ENCODE data around the gene CYREN.
"Not testable (repeated sequence)": the region's sequence is repeated elsewhere in the genome, so short reads cannot be mapped to it uniquely, and the experiment has no call there.

Gene CYREN

DNA sequence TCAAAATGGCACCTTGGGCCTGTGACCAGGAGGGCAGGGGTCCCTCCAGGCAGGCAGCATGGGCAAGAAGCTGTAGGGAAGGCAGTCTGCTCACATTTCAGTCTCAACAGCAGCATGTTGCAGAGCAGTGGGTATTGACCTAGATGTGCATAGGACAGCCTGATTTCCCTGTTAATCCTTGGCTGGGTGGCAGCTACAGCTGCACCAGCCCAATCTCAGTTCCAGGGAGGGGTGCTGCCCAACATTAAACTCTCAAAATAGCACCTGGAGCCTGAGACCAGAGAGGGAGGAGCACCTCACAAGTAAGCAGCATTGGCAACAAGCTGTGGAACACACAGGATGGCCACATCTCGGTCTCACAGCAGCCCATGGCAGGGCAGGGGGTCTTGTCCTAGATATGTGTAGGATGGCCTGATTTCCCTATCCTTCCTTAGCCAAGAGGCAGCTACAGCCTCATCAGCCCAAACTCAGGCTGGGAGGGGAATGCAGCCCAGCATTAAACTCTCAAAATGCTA, 12.3 kb downstream of the CYREN start:
- no peak for DNase-seq

DNA sequence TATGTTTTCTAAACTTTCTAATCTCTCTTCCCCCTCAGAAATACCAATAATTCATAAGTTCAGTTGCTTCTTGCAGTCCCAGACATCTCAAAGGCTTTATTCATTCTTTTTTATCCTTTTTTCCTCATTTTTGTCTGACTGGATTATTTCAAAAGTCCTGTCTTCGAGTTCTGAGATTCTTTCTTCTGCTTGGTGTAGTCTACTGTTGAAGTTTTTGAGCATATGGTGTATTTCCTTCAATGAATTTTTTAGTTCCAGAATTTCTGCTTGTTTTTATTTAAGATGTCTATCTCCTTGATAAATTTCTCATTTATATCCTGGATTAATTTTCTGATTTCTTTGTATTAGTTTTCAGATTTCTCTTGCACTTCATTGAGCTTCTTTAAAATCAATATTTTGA, 14.2 kb downstream of the CYREN start:
- no peak for DNase-seq

DNA sequence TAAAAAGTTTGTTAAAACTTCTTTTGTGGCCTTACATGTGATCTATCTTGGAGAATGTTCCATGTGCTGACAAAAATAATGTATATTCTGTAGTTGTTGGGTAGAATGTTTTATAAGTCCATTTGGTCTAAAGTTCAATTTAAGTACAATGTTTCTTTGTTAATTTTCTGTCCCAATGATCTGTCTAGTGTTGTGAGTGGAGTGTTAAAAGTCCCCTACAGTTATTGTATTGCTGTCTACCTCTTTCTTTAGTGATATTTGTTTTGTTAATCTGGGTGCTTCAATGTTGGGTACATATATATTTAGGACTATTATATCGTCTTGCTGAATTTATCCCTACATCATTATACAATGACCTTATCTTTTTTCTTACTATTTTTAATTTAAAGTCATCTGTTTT, 15.8 kb downstream of the CYREN start:
- DNase-seq, result no peak

DNA sequence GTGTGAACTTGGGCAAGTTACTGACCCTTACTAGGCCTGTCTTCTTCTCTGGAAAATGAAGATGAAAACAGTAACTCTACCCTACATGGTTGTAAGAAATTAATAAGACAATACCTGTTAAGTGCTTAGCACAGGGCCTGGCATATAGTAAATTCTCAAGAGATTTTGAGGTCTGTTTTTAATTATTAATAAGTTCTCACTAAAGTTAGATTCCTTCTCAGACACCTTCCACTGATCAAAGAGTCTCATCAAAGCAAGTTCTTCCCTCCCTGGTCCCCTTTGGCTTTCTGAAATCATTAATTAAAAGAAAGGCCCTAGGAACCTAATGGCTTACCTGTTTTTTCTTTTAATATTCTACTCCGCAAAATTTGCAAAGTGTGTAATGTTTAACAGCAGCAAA, 18.1 kb downstream of the CYREN start:
- DNase-seq, result no peak

DNA sequence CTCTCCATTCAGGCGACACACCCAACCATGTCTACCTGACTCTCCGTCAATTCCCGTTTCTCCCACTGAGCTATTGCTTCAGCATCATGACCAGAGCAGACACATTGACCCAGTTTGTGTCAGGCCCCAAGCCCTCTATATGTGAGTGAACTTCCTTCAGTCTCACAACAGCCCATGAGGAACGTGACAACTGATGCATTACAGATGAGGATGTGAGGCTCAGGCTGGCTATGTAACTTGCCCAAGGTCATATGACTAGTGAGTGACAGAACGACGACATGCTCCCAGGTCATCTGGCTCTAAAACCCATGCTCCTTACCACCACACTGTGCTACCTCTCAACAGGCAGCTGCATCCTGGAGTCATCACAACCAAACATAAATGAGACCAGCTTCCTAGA, 19.0 kb downstream of the CYREN start:
- no peak for DNase-seq

DNA sequence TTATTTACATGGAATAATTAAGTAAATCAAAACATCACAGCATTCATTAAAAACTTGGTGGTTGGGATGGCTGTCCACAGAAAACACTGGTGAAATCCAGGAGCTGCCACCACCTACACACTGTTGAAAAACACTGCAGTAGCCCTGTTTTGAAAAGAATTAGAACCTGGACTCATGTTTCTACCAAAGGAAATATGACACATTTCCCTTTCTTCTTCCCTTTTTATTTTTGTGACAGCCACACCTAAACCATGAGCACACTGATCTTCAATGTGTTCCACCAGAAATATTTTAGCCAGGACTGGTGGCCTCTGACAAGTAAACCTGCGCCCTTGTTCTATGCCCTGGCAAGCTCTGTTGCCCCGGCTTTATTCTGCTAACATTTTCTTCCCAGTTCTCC, 19.4 kb downstream of the CYREN start:
- no peak for DNase-seq

DNA sequence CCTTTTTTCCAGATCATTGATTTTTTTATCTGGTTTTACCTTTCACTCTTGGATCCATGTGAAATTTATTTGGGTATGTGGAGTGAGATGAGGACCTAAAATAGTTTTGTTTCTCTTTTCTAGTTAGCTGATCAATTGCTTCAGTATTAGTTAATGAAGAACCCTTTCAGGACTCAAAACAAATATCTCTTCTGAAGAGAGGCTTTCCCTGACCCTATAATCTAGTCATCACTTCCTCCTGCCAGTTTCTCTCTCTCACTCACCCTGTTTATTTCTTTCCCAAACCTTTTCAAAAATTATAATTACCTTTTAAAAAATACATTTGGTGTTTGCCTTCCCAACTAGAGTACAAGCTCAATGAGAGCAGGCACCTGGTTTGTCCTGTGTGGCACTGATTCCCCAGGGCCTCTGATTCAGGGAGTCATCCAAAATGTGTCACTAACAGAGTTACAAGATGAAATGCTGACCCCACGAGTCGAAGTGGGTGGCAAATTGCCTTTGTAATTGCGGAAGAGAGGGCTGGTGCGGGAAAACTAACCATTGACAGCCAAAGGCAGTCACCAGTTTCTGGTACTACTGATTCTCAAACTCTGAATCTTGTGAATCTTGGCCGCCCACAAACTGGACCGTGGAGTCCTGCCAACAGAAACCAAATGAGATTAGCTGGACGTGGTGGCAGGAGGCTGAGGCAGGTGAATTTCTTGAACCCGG, 20.3 kb downstream of the CYREN start:
- DNase-seq, result no peak

DNA sequence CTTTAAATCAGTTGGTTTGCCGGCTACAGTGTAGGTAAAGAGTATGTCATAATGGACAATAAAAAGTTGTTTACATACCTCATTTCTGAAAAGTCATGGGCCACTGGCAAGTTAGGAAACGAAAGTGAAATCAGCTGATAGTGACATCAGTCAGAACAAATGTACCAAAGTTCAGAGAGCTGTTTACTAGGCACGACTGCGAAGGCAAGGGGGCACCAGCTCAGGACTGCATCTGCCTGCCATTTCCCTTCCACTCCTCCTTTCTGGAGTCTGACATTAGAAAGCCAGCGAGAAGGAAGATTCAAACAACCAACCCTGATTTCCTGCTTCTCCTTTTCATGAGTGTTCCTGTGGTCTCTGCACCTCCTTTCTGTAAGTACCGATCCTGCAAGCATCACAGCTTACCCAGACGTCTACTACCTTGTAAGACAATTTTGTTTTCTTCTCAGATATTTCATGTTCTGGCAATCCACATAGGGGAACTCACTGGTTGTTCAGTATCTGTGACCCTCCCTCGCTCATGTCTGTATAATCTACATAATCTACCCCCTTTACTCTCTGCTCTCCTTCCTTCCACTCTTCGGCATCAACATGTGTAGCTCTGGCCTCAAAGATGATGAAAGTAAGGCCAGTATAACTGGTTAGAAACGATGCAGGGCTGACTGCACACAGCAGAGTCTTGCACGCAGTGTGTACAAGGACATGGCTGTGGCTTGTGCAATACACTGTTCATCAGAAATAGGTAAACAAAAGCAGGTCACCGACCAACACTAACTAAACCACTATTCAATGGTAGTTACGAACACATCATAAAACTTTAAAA, 22.4 kb downstream of the CYREN start, which contains the start of gene TMEM140:
TSS of gene TMEM140 (plus strand) at position 174 of the 823 bp plus-strand sequence. CDS start 16,370 bp downstream, outside the sequence.
- no peak for DNase-seq

DNA sequence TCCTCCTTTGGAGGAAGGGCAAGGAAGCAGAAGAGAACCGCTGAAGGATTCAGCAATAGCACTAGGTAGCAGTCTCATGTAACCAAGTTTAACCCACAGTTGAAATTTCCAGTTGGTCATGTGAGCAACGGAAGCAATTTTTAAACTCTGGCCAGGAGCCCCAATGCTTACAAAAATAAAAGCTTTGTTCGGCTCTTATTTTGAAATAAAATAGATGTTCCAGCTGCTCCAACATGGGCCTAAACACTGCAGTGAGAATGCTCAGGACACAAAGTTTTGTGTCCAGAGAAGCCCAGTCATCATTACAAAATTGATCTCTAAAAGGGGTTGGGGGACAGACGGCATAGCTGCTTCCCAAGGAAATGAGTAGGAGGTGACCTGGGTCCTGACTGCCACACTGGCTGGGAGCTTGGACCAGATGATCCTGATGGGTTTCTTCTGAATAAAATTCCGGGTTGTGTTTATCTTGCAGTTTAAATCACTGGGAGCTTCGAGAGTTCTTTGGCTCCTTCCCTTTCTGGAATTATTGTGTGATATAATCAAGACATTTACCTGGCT, 23.1 kb downstream of the CYREN start:
- no peak for DNase-seq

DNA sequence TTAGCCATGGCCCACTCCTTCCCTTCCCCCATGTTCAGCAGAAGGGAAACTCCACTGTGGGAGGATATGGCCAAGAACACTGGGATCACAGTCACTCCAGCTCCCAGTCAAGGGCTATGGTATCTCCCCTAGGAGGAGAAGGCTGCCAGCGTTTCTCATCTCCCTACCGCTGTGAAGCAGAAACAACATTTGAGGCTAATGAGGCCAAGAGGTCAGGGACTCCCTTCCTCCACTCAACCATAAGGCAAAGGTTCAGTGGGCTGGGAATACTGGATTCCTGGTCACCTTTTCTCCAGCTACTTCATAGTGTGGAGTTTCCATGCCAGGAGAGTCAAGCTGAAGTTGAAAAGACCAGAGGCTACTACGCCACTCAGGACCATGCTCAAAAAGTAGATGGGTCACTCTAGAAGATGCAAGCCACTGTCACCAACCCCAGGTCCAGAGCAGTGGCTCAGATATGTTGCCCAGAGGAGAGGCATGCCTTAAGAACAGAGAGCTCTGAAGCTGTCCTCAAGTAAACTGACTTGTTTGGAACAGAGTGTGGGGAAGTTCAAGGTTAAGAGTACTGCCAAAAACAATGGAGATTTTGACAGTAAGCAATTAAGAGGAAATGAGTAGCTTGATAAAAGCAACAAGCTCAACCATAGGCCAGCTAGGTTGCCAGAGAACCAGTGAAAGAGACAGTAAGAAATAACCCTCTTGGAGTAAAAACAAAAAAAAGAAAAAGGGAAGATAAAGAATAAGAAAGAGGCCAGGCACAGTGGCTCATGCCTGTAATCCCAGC, 26.4 kb downstream of the CYREN start:
- DNase-seq, result no peak

DNA sequence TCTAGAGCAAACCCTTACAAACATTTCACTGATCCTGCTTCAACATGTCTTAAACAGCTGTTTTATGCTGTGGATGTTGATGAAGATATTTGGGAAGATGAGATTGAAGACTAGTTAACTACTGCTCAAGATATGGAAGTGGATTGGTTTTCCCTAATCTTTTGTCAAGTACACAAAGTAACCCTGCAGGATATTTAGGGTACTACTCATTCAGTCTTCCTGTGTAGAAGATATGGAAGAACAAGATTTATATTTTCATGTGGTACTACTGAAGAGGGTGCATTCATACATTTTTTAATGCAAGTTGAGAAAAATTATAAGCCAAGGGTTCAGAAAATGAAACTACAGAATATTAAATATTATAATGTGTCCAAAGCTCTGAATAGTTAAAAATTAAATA, 40.9 kb downstream of the CYREN start:
- DNase-seq, result no peak

DNA sequence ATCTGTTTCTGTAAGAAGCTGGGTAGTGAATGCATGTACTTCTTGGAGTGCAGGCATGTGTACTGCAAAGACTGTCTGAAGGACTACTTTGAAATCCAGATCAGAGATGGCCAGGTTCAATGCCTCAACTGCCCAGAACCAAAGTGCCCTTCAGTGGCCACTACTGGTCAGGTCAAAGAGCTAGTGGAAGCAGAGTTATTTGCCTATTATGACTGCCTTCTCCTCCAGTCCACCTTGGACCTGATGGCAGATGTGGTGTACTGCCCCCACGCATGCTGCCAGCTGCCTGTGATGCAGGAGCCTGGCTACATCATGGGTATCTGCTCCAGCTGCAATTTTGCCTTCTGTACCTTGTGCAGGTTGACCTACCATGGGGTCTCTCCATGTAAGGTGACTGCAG, 41.6 kb downstream of the CYREN start:
- no peak for DNase-seq

DNA sequence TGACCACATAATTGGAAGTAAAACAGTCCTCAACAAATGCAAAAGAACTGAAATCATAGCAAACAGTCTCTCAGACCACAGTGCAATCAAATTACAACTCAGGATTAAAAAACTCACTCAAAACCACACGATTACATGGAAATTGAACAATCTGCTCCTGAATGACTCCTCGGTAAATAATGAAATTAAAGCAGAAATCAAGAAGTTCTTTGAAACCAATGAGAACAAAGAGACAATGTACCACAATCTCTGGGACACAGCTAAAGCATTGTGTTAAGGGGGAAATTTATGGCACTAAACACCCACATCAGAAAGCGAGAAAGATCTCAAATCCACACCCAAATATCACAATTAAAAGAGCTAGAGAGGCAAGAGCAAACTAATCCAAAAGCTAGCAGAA, 45.9 kb downstream of the CYREN start:
- DNase-seq, result not testable (repeated sequence)

DNA sequence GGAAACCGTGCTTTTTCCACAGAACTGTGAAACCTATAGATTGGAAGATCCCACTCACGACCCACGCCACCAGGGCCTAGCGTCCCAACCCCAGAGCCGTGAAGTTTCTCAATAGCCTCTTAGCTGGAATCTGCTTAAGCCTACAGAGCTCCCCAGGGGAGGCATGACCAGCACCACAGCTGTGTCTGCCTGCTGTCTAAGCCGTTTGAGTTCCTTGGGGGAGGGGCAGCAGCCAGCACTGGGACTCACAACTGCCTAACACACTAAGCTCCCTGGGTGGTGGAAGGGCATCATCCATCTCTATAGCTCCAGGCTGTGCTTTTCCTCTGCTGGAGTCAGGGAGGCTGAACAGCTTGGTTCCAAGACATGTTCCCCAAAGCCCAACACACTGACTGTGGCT, 48.6 kb downstream of the CYREN start:
- DNase-seq, result no peak

DNA sequence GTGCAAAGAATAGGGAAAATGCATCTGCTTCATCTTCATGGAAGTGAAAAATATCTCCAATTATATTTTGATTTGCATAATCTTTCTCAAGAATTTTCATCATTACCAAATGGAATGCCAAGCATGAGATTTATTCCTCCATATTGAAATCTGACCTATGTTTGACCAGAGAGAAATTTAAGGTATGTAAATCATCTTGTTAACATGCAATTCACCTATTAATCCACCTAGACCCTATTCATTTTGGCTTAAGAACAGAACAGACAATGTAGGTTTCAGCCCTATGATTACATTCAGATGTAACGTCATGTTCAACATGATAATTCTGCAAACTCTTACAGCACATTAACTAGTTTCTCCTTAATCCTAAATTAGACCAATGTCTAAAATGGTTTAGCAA, 53.4 kb downstream of the CYREN start:
- no peak for DNase-seq
